ENCODE data around the gene NRG3.
A peak's percentile ranks its signal among the peaks of the same experiment; 100 is the strongest.
"Not testable (repeated sequence)": the region's sequence is repeated elsewhere in the genome, so short reads cannot be mapped to it uniquely, and the experiment has no call there.

Gene NRG3

GRCh38 chr10:82966130-82966529 is 1091.1 kb downstream of the NRG3 start:
- no peak overlapping the region for H3K4me3 ChIP-seq (replicated peaks; ENCODE audit: low read depth, low read length)
- no peak for DNase-seq (ENCODE audit: extremely low read depth, low read depth)
- no peak for TF ChIP-seq CTCF (IDR thresholded peaks at IDR 0.05; ENCODE audit: low read depth, low read length, missing control alignments)

GRCh38 chr10:82968533-82968932 is 1093.5 kb downstream of the NRG3 start:
- no peak overlapping the region for H3K4me3 ChIP-seq (replicated peaks; ENCODE audit: low read depth, low read length)
- TF ChIP-seq CTCF (IDR thresholded peaks at IDR 0.05; ENCODE audit: low read depth, low read length, missing control alignments): no peak
- no peak for DNase-seq (ENCODE audit: extremely low read depth, low read depth)

GRCh38 chr10:82969405-82969804 is 1094.4 kb downstream of the NRG3 start:
- no peak for TF ChIP-seq CTCF (IDR thresholded peaks at IDR 0.05; ENCODE audit: low read depth, low read length, missing control alignments)
- DNase-seq (ENCODE audit: extremely low read depth, low read depth): no peak

GRCh38 chr10:82980321-82980720 is 1105.3 kb downstream of the NRG3 start:
- DNase-seq (ENCODE audit: extremely low read depth, low read depth): no peak
- no peak for TF ChIP-seq CTCF (IDR thresholded peaks at IDR 0.05; ENCODE audit: low read depth, low read length, missing control alignments)

More at GRCh38 chr10:82969405-82969804, 1094.4 kb downstream of the NRG3 start:
- no peak overlapping the region for H3K4me3 ChIP-seq (replicated peaks; ENCODE audit: low read depth, low read length)

GRCh38 chr10:82981137-82981723 is 1106.2 kb downstream of the NRG3 start:
- DNase-seq (ENCODE audit: extremely low read depth, low read depth): peak; percentile 25
- TF ChIP-seq CTCF (IDR thresholded peaks at IDR 0.05; ENCODE audit: low read depth, low read length, missing control alignments): no peak
- H3K4me3 ChIP-seq (replicated peaks; ENCODE audit: low read depth, low read length): no peak overlapping the region

More at GRCh38 chr10:82980321-82980720, 1105.3 kb downstream of the NRG3 start:
- no peak overlapping the region for H3K4me3 ChIP-seq (replicated peaks; ENCODE audit: low read depth, low read length)

GRCh38 chr10:82982110-82982608 is 1107.2 kb downstream of the NRG3 start:
- TF ChIP-seq CTCF (IDR thresholded peaks at IDR 0.05; ENCODE audit: low read depth, low read length, missing control alignments): no peak
- no peak overlapping the region for H3K4me3 ChIP-seq (replicated peaks; ENCODE audit: low read depth, low read length)
- peak; percentile 86 for DNase-seq (ENCODE audit: extremely low read depth, low read depth)

GRCh38 chr10:82986216-82986615 is 1111.2 kb downstream of the NRG3 start:
- no peak for DNase-seq (ENCODE audit: extremely low read depth, low read depth)
- no peak for TF ChIP-seq CTCF (IDR thresholded peaks at IDR 0.05; ENCODE audit: low read depth, low read length, missing control alignments)
- no peak overlapping the region for H3K4me3 ChIP-seq (replicated peaks; ENCODE audit: low read depth, low read length)

- H3K4me3 ChIP-seq (replicated peaks; ENCODE audit: low read depth, low read length); DNase-seq (ENCODE audit: extremely low read depth, low read depth): not testable (repeated sequence)
These were observed 1131.5 kb downstream of the NRG3 start for GRCh38 chr10:83006479-83006878.
